ENCODE results near the gene ZDHHC8.

Gene ZDHHC8

DNA sequence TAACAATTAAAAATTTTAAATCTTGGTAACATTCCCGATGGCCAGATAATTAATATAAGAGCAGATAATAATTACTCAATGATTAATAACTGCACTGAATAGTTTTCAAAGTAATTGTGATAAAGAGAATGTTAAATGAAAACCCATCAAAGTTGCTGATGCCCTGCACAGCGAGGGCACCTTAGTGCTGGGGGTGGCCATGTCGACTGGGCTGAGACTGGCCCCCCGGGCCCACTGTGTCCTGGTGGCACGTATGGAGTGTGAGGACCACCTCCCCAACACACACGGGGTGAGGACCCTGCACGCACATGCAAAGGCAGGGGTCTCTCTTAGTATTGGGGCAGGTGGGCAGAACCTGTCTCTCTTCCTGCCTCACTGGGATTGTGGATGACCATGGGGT is 34.3 kb downstream of the ZDHHC8 start:
- DNase-seq: no peak

DNA sequence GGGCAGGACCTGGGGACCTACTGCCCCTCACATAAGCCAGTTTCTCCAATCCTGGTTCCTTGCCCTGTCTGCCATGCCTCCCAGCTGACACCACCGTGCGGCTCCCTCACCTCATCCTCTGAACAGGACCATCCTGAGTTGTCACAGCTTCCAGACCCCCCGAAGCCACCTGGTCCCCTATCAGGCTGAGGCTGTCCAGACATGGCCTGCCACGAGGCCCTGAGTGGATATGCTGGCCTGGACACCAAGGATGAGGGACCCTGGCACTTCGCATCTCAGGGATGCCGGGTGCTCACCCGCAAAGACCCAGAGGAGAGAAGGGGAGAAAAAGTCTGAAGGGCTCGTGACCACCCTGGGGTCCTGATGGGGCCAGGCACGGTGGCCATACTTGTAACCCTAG is 35.1 kb downstream of the ZDHHC8 start:
- no peak for DNase-seq

DNA sequence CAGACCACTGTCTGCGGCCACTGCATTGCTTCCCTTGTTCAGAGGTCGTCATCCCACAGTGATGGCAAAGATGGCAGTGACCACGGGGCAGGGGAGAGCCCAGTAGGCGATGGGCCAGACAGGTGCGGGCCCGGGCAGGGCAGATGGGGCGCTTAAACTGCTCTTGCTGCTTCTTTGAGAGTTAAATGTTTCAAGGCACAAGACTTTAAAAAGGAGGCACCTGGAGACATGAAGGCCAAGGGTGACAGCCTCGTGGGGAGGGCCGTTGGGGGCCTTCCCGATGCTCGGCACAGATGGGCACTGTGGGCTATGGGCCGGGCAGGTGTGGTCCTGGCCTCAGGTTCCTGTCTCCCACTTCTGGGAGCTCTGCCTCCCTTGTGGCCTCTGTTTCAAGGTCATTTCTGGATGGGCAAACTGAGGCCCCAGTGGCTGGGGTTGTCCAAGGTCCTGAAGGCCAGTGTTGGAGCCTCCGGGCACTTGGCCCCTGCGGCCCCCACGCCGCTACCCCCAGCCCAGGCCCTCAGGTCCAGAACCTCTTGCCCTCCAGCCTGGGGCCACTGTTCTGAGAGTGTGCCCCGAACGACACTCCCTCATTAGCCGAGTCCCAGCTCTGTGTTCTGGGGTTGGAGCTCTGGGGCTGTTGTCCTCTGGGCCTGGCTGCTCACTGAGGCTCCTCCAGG is 36.2 kb downstream of the ZDHHC8 start:
- no peak for DNase-seq

DNA sequence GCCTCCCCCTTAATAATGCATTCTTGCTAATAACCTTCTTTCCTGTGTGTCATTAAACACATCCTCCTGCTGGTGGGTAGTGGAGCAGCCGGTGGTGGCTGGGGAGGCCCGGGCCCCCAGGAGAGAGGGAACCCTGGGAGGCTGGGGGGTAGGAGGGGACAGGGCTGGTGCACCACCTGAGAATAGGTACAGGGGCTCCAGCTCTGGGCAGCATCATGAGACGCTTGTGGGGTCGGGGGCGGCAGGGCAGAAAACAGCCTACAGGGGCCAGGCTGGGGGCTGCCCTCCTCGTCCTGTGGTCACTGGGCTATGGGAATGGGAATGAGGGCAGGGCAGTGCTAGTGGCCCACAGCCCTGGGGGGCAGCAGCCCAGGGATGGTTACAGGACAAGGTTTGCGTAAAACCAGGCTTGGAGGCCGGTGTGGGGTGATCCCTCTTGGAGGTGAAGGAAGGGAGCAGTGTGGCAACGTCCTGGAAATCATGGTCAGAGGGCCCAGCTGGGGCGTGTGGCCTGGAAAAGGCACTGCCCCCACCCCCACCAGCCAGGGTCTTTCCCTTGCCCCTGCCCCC is 37.7 kb downstream of the ZDHHC8 start:
- no peak for DNase-seq

DNA sequence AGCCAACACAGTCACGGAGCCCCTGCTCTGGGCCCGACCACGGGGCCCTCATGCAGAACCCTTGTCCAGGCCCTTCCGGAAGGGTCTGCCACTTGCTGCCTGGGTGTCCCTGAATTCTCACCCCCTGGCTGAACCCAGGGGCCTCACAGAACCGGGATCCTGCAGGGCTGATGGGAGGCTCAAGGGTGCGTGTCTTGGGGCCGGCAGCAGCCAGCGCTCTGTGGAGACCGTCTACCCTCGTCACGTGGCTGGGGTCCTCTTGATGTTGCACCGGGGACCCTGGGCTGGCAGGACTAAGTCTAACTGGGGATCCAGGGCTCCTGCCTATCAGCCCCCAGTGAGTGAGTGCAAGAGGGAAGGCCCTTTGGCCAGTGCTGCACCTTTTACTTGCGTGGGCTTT is 38.6 kb downstream of the ZDHHC8 start:
- DNase-seq: no peak

DNA sequence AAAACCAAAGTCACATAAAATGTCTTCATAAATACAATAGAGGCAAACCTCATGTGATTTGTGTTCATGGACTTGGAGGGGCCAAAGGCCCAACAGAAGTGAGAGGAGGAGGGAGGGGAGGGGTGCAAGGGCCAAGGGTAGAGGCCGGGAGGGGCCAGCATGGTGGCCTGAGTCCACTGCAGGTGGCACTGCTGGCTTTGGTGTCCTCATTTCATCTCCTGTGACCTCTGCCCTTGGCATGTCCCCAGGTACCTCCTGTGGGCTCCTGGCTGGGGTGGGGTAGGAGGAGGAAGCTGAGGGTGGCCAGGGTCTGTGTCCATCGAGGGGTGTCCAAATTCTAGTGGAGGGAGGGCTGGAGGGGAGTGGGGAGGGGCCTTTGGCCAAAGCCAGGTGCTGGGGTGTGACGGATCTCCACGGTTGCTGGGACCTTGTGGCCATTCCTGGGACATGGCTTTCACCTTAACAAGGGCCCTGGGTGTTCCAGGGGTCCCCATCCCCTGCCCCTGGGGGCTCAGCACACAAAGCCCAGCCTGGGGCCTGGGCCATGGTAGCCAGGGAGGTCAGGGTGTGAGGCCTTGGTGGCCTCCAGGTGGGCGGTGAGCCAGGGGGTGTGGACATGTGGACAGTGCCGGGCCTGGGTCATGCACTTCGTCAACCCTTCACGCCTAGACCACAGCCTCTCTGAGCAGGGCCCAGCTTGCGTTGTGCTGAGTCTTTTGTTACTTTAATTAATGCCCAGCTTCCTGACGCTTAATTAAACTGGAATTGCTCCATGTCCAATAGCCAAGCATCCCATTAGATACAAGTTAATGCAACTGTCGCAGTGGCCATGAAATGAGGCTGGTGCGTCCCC is 39.9 kb downstream of the ZDHHC8 start:
- DNase-seq: no peak

DNA sequence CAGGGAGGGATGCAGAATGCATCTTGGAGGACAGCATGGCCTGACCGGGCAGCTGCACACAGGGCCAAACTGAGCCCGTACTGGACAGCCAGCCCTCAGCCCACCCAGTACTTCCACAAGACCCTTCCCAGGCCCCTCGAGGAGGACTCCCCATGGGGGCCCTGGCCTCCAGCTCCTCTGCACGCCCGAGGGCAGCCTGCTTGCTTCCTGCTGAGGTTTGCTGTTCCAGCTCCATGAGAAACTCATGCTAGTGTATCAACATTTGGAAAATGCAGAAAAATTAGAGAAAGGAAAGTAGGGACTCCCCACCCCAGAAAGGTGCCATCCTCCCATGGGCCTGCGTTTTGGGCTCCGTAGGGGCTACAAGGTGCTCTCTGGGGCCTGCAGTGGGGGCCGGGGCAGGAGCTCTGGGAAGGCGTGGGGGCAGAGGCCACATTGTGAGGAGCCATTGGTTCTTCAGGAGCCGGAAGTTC is 40.6 kb downstream of the ZDHHC8 start:
- DNase-seq: no peak

DNA sequence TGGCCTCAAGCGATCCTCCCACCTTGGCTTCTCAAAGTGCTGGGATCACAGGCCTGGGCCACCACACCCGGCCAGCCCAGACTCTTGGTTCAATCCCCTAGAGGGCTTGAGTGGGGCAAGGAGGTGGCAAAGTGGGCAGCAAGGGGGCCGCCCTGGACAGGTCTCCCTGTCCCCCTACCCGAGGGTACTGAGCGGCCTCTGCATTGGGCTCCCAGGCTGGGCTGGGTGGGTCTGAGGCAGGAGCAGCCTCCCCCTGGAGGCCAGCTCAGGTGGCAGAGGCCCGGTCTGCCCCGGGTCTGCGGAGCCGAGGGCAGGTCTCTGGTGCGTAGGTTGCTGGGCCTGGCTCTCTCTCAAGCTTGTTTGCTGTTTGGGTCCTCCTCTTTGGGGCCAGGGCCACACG is 41.6 kb downstream of the ZDHHC8 start:
- DNase-seq: no peak

DNA sequence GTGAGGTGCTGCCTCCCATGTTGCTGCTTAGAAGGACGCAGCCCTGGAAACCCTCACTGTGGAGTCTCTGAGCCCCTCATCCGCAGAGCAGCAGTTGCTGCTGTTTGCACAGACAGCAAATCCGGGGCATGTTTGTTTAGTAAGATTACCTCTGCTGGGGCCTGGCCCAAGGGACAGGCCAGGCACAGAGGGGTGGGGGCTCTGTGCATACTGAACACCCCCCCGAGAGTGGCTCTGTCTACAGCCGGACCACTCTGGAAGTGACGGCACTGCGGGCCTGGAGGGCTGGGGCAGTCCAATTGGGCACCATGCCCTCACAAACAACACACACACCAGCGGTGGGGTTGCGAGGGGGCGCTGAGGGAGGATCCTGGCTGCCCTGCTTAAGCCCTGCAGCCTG is 42.2 kb downstream of the ZDHHC8 start:
- DNase-seq: no peak

DNA sequence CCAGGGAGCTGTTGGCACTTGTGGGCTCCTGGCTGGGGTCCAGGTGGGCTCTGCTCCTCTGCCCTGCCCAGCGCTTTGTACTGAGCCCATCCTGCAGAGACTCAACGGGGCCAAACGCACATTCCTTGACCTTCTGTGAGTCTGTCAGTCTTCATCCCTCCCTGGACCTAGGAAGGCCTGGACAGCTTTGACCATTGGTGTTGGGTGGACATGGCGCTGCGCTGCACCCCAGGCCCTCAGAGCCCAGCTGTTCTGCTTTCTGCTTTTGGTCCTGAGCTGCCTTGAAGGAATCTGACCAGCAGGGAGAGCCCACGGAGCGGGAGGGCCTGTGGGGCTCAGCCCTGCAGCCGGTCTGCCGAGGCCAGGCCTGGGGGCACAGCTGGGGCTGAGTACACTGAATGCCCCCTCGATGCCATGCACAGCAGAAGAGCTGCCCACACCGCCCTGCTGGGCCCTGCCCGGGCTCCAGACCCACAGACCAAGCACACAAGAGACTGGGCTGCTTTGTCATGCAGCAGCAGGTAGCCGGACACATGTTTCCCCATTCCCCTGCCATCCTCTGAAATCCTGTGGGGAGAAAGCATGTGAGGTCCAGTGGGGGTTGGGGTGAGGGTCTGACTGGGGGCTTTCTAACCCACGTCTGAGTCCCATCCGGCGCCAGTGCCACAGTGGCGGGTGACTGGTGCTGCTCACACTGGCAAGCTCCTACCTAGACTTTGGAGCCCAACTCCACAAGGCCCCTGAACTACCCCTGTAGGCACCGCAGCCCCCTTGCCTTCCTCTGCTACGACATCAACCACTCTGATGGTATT is 43.4 kb downstream of the ZDHHC8 start:
- DNase-seq: no peak

DNA sequence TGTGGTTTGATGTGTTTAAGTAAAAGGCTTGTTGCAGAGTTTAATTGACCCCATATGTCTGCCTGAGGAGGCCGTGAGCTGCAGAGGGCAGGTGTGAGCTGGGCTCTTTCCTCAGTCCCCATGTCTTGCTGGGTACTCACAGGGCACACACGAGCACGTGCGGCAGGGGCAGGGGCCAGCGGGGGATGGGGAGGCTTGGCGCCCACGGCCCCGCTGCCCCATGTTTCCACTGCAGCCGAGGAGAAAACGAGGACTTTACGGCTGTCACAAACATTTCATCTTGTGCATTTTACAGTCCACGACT is 43.9 kb downstream of the ZDHHC8 start:
- DNase-seq: no peak

DNA sequence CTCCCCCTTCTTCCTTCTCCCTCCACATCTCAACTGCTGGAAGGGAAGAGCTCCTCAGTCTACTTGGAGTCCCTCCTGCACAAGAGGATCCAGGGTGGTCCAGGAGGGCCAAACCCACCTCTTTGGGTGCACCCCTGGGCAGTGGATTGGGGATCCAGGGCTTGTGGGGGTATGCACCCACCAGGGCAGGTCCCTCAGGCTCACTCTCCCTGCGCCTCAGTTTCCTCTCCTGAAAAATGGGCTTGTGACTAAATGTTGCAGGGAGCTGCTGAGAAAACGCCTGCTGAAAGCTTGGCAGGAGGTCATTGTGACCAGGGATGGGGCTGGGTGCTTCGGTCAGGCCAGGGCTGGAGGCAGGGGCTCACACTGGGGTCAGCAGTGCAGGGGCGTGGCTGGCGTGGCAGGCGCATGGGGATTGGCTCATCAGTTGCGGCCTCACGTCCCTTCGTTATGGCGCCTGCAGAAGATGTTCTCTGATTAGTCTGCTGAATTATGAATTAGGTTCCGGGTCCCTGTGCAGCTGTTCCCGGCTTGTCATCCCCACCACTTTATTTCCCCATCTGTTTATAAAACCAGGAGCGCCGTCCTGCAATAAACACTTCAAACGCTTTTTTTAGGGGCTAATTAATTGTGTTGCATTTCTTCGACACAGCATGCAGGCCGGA is 44.9 kb downstream of the ZDHHC8 start:
- no peak for DNase-seq

DNA sequence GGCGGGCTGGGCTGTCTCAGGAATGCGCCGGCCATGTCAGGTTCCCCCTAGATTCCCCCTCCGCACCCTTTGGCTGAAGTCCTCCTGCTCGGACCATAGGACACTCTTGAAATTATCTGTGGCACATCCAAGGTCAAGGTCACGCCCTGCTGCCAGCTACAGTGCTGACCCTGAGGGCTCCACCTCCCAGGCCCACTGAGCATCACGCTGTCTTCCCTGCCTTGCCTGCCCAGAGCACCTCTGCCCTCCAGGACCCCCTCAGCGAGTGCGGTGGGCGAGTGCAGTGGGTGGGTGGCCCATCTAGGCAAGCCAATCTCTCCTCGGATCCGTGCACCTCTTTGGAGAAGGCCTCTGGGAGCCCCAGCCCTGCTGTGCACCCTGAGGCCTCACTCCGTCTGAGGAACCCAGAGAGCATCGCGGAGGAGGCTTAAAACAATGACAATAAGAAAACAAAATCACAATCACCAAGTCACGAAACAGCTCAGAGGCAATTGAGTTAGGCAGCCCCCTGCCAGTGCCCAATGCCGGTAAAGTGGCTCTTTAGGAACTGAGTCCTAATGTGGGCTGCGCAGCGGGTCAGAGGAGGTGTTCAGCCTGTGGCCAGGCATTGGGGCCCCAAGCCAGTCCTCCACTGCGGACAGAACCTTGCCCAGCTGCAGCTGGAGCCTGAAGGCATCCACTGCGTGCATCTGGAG is 45.8 kb downstream of the ZDHHC8 start:
- DNase-seq: no peak

DNA sequence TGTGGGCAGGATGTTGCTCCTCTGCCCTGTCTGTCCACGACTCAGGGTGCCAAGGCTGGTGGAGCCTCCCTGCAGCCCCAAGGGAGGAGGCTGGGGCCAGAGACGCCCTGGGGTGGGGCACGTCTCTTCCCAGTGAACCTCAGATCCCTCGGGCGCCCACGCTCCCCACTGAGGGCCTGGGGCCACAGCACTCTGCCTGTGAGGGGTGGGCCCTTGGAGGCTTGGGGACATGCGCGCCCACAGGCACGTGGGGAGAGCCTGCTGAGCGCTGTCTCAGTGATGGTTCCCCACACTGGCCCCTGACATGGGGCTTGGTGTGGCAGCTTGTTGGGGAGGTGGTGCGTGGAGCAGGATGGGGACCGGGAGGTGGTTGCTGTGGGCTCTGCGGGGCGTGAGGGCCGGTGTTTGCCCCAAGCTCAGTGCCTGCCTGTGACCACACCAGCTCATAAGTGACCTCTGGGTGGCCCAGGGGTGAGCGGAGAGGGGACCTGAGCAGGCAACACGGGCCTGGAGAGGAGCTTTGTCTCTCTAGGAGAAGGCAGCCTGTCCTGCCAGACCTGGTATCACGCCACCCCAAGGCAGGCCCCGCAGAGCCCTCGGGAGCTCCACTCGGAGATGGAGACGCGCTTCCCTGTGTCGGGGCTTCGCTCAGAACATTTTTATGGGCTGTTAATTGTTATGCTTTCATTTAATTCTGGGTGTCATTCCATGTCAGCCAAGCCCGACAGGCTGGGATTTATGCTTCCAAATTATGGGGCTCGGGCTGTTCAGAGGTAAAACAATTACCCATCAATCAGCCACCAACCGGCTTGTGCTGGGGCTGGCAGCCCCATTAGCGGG is 46.7 kb downstream of the ZDHHC8 start:
- no peak for DNase-seq

DNA sequence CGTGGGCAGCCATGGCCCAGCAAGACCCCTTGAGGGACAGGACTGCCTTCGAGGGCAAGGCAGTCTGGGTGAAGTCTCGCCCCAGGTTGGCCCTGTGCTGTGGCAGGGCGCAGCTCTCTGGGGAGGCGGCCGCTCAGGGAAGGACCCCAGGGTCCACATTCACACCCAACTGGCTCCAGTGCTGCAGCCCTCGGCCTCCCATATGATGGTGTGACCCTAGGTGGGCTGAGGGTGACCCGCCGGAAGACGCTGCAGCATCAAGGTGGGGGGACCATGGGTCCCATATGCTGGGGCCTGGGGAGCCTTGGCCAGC is 47.3 kb downstream of the ZDHHC8 start:
- DNase-seq: no peak

DNA sequence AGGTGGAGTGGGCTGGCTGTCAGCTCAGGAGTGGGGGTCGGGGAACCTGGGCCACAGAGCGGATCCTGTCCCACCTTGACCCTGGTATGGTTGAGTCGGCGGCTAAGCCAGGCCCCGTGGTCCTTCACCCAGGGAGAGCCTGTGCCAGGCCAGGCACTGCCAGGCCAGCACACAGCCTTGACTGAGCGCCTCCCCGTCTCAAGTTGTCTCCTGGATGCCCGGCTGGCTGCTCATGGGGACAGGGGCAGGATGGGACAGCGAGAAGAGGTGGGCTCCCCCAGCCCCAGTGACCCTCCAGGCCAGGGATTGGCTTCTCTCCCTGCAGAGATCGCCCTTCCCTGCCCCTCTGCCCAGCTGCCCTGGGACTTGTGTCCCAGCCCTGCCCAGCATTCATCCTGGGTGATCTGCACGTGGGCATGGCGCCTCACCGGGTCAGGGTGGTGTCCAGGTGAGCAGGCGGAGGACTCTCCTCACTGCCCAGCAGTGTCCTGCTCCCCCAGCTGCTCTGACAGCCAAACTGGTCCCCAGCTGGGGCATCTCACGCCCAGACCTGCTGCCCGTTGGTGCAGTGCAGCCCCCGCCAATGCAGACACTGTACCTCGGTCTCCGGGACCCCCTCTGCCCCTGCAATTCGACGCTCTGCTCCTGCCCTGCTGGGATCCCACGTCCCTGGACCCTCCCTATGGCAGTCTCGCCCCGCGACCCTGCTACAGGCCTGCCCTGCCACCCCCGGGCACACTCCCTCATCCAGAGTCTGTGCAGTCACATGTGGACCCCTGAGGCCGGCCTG is 48.0 kb downstream of the ZDHHC8 start:
- DNase-seq: no peak

DNA sequence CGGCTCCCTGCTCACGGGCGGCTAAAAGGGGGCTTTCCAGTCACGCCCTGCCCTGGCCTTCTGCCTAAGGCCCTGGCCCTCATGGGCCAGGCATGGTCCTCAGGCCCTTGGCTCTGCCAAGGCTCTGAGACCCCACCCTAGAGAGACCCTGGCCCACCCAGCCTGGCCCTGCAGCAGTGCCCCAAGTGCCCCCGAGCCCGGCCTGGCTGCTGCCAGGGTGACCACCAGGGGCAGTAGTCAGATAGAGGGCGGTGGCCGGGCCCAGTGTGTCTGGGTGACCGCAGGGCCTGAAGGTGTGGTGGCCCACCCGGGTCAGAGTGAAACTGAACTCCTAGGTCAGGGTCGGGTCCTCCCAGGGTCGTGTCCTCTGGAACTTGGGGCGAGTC is 48.6 kb downstream of the ZDHHC8 start:
- DNase-seq: no peak

DNA sequence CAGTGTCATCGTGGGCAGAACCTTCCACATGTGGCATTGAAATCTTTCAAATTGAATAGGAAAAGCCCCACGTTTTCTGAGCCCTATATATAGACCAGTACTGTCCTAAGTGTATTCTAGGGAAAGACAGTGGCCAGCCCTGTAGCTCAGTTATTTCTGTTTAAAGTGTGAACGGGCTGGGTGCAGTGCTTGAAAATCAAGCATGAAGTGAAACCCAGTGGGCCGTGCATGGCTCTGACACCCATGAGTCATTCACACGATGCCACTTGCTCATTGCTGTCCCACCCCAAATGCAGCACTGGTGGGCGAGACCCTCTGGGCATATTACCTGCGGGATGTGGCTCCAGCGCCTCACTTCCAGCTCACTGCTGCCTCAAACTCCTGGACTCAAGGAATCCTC is 49.0 kb downstream of the ZDHHC8 start:
- DNase-seq: no peak

DNA sequence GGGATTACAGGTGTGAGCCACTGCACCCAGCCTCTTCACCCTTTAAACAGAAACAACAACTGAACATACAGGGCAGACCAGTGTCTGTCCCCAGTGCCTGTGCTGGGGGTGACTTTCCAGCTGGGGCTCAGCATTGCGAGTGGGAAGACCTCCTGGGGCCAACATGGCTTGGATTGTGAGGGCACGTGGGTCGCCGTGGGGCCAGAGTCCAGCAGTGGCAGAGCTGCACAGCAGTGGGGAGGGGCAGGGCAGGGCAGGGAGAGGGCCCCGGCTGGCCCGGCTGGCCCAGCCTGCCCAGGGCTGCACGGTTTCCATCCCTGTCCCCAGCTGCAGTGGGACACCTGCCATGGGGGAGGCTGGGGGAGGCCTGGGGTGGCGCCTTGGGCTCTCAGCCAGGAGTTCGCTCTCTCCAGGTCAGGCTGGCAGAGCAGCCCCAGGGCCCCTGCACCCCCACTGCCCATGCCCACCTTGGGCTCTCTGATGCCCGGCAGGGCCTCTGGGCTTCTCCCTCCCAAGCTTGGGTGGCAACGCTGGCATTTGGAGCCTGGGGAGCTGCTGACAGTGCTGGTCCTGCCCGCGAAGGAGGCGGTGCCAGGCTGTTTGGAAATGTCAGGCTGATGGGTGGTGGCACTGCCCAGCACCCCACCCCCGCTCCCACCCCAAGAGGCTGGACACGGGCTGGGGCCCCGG is 49.7 kb downstream of the ZDHHC8 start:
- no peak for DNase-seq

DNA sequence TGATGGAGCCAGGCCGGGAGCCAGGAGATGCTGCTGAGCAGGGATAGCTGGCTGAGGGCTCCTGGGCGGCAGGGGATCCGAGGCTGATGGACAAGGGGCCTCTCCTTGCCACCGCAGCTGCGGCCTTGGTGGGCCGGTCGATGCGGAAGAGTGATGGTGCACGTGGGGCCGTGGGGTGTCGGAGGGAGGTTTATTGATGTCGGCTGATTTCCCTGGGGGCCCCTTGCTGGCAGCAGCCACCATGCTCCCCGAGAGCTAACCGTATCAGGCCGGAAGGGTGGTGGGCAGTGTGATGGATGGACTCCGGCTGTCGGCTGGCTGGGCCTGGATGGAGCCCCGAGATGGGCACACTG is 50.3 kb downstream of the ZDHHC8 start:
- DNase-seq: no peak

Measured in NK-92 treated with Interleukin-12 subunit alpha and Interleukin-12 subunit beta, amount 100 ng/mL, for 24 hours (cell line).